HG03196 (cell line): ENCODE measurements around the gene KCNT2.
"Not testable (repeated sequence)": the region's sequence is repeated elsewhere in the genome, so short reads cannot be mapped to it uniquely, and the experiment has no call there.

Source experiments
- ATAC-seq: cut with Tn5 transposase; IDR thresholded peaks from one replicate; pipeline ENCODE4 v1.9.1; 2021; ENCODE audit not compliant: unreplicated experiment

KCNT2 gene

DNA sequence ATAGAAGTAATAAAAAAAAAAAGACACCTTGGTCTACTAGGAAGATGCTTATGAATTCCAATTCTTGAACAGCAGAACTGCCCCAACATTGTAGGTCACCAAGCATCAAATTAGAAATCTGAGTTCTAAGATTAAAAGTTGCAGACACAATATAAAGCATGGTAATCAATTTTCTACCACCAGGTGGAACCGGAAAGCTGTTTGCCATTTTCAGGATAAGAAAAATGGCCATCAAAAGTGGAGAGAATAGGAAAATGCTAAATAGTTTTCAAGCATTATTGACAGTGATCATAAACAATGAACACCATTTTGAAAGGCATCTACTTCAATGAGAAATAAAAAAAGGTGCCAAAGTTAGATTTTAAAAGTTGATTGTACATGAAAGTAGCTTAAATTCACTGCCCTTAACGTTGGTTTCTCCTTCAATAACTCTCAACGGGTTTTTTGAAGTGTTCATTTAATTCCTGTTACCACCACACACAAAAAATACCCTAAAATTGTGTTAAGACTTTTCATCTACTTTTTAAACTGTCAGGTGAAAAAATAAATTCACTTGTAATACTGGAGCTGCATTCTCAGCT, 252.9 kb downstream of the KCNT2 start:
- ATAC-seq = no peak

- ATAC-seq = no peak
Measured at GRCh38 chr1:196344453-196344852, 263.8 kb downstream of the KCNT2 start.

DNA sequence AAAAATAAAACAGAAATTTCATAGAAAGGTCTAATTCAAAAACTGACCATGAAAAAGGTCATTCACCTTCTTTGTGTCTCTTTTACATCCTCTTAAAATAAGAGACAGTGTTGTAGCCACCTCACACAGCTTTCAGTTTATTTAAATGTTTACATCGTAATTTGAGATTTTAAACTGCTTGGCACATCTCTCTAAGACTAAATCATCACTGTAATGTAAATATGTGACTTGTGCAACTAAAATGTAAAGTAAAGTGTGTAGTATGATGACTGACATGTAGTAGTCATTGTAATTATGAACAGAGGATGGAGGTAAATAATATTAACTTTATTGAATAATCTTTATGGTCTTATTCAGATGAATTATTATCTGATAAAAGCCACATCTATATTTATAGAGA, 283.9 kb downstream of the KCNT2 start:
- no peak for ATAC-seq

DNA sequence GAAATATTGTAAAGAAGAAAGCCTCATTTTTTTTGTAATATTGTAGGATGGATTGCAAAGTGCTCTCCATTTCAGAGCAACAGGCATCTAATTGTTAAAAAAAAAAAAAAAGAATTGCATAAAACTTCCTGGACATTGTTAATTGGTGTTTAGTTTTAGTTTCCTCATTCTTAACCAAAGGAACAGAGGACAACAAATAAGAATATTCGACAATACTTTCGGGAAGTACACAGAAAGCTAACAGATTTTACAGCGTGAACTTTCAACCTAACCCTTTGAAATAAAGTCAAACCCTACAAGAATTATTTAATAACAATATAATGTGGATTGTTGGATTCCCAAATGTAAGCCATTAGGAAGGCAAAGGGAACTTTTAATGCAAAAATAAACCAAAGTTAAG, 284.4 kb downstream of the KCNT2 start:
- ATAC-seq = no peak

GRCh38 chr1:196319301-196319700, 288.9 kb downstream of the KCNT2 start:
- no peak for ATAC-seq

DNA sequence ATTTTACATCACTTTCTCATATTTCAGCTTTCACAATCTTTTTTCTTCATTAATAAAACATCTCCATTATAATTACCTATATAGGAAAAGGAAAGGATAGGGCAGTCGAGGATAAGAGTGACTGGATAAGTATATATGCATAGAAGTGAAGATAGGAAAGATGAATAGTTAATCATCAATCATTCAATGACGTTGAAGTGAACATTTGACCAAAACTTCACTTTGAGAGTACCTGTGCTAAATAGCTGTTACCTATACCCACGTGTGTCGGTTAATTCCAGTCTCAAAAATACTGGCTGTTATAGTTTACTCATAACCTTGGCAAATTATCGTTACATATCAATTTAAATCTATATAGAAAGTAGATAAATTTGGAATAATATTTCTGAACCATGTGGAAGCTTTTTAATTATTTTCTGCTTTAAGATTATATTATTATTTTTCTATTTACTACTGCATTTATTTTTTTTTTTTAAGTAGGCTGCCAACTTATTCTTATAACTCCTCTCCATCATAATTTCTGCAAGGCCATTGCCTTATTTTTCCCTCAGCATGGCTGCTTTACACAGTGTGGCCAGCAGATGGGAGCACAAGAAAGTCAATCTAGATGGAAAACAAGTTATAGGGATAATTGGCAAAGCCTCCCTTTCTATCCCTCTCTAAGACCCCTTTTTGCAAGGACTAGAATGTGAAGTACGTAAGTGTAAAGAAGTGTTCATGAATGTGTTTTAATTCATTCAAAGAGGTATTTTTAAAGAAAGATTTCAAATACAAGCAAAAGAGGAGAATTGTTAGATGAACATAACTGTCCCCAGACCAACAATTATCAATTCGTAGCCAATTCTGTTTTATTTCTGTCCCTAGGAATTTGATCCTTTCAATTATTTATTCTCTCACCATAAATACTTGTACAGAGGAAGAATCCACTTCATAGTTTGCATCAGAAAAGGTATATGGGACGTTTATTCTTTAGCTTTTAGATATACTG, 290.4 kb downstream of the KCNT2 start:
- ATAC-seq = no peak

- no peak for ATAC-seq
Measured at GRCh38 chr1:196312739-196313138, 295.5 kb downstream of the KCNT2 start.

- ATAC-seq = no peak
Measured at GRCh38 chr1:196309386-196309785, 298.9 kb downstream of the KCNT2 start.

DNA sequence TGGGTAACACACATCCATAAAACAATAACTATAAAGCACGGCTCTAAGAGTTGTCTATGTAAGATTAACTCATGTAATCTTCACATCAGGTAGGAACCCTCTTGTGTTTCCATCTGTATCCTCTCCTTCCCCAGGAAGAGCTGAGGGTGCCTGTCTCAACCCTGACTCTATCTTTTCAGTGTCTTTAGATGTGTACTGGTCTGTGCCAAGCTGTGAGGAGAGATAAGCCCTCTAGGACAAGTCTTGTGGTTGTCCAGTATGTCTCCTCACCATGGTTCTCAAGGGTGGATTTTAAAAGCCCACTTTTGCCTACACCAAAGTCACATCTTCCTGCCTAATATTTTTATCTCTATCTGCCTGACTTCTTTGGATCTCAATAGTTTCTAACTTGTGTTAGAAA, 300.1 kb downstream of the KCNT2 start:
- no peak for ATAC-seq

DNA sequence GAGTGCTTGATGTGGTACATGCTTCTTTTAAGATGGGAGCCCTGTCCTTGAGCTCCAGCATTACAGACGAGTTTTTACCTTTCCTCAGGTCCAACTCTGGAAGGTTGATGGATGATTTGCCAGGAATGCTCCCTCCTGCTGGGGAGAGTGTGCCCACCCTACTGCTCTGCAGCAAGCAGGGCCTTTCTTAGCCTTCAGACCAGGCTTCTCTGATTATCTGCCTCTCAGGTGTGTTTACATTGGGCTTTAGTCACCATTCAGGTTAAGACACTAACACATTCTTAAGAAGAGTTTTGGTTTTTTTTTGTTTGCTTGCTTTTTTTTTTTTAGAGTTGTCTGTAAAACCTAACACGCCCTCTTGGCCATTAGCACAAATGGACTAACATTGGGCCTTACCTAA, 301.8 kb downstream of the KCNT2 start:
- no peak for ATAC-seq

GRCh38 chr1:196305216-196305615, 303.0 kb downstream of the KCNT2 start:
- ATAC-seq = no peak

DNA sequence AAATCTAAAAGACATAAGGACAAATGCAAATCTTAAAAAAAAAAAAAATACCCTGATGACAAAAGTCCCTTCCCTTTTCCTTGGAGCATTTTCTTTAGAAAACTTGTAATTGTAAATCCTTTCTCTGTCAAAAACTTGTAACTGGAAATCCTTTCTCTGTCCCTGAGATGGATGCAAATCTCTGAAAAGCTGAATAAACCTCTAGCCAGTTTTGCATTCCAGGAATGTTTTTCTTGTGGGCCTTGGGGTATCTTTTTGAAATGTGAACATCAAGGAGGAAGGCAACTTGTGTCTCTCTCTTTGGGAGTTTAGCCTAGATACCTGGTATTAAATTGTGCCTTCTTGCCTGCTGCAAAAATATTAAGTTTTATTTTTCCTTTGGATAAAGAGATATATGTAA, 305.3 kb downstream of the KCNT2 start:
- no peak for ATAC-seq

GRCh38 chr1:196302420-196302819, 305.8 kb downstream of the KCNT2 start:
- no peak for ATAC-seq

DNA sequence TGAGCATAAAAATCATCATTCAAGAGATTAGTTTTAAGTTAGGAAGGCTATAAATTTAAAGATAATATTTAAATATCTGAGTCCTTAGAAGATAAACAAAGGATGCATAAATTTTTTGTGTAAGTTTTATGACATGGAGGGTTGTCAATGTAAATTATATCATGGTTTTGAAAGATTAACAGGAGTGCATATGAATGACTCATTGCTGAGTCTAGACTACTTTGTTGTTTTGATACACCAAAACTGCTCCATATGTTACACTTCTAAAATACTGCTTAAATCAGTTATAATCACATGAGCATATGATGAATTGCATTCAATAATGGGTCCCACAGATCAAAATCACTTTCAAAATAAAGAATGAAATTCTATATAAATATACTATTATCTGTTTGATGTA, 312.5 kb downstream of the KCNT2 start:
- ATAC-seq = no peak

DNA sequence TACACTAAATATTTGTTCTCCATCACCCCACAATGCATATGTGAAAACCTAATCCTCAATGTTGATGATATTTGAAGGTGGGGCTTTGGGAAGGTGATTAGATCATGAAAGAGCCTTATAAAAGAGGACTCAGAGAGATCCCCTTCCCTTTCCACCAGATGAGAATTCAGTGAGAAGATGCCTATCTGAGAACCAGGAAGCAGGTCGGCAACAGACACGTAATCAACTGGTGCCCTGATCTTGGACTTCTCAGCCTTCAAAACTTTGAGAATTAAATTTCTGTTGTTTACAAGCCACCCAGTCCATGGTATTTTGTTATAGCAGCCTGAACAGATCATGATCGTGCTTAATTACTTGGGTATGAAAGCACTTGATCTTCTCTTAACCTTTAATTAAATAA, 329.4 kb downstream of the KCNT2 start:
- no peak for ATAC-seq

DNA sequence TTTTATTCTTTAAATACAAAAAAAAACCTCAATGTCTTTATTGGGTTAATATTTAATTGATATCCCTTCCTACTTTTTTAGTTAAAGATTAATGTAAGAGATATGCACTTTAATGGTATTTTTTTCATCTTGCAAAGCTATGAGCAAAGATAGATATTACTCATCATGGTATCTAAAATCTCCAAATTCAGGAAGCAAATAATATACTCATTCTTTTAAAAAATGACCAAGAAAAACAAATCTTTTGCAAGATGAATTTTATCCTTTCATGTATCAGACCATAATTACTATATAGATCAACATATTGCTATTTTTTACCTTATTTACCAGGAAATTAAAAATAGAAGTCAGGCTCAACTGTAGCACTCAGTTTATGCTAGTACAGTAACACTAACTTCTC, 330.4 kb downstream of the KCNT2 start:
- ATAC-seq = no peak

DNA sequence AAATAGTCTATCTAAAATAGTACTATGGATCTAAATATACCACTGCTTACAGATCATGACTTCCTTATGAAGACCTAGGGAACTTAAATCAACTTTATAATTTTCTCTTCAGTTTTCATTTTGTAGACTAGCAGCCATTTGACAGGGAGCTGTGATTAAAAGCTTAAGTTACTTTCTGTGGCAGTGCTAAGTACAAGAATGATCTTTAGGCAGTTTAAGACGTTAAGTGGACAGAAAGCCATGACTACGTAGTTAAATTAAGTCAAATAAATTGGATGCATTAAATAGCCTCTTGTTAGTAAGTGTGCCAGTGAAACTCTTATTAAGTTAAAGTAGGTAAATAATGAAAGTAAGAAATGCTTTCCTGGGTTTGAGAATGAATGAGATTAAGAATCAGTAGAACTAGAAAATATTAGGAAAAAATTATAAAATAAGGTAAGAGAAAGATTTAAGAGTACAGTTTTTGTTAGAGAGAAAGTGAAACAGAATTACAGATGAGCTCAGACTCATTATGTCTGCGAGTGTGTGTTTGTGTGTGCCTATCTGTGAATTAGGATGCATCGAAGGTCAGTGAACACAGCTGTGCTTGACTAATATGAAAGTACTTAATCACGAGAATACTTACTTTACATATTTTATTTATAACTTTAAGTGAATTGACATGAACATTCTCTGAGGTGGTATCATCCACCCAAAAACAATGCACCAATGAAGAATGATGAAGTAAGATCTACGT, 336.9 kb downstream of the KCNT2 start:
- no peak for ATAC-seq

DNA sequence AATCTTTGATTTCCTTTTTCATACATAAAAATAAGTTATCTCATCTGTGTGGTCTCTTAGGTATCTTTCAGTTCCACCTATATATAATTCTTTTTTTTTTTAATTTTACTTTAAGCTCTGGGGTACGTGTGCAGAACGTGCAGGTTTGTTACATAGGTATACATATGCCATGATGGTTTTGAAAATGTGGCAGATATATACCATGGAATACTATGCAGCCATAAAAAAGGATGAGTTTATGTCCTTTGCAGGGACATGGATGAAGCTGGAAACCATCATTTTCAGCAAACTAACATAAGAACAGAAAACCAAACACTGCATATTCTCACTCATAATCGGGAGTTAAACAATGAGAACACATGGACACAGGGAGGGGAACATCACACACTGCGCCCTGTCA, 345.2 kb downstream of the KCNT2 start:
- ATAC-seq = not testable (repeated sequence)

DNA sequence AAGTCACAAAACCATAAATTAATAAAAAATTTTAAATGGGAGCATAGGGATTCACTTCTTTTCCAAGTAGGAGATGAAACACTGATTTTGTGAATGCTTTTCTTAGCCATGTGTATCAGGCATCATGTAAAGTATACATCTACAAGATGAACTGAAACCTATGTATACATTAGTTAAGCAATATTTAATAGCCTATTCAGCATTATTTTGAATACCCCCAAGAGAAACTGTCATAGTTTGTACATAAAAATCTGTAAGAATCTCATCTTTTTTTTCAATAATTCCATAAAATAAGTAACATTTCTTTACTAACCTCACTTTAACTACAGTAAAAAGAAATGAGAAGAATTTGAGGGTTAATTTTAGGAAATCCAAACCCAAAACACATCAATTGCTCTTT, 348.0 kb downstream of the KCNT2 start:
- ATAC-seq = no peak

- ATAC-seq = no peak
Measured at GRCh38 chr1:196259316-196259715, 348.9 kb downstream of the KCNT2 start.

DNA sequence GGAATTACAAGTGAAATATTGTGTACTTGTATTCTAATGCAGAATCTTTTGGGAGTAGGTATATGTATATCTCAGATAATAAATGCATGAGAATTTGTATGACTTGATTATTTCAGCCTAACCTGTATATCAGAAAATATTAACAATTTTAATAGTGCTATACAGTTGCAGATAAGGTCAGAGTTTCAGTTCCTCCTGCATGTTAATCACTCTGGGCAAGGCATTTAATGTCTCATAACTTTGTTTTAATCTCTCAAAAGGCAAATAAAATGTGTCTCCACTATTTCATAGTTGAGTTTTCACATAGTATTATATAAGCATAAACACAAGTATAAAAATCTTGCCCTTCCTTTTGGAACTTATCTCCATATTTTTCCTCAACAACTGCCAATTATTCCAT, 352.5 kb downstream of the KCNT2 start:
- ATAC-seq = no peak

GRCh38 chr1:196229546-196229945, 378.7 kb downstream of the KCNT2 start:
- no peak for ATAC-seq
